GM21381 (cell line): ENCODE measurements around the gene TRIM14.
A peak's percentile ranks its signal among the peaks of the same experiment; 100 is the strongest.

ENCODE experiments used
- ATAC-seq: cut with Tn5 transposase; IDR thresholded peaks from one replicate; pipeline ENCODE4 v1.9.1; 2021; ENCODE audit warnings: mild to moderate bottlenecking, moderate library complexity; ENCODE audit not compliant: unreplicated experiment

TRIM14 gene

DNA sequence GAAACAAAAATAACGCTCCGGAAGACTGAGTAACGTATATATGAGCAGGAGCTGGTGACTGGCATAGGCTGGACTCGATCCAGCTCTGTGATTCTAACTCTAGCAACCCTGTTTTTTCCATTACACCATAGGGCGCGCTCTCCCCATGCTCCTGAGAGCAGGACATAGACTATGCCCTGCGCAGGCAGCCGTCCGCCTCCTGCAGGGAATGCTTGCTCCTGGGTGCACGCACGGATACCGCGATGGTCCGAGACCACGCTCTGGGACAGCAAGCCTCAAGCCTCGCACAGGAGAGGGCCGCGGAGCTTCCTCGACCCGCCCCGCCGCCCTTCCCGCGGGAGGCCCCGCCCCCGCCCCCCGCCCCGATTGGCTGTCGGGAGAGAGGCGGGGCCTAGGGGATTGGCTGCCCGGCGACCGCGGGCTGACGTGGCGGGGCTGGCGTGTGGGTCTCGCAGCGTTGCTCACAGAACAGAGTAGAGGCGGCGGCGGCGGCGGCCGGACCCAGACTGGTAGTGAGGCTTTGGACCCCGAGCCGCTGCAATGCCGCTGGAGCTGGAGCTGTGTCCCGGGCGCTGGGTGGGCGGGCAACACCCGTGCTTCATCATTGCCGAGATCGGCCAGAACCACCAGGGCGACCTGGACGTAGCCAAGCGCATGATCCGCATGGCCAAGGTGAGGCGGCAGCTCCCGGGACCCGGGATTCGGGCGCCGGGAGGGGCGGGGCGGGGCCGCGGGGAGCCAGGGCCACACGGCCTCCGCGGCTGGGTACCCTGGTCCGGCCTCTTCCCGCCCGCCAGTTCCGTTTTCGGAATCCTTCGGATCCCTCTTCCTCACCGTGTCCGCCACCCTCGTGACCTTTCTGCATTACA is 62.5 kb downstream of the TRIM14 start, which contains the start of gene NANS:
Gene NANS, plus strand, starts transcription at position 464 of the 869 bp plus-strand sequence. Its CDS starts 77 bp downstream, at position 541.
- ATAC-seq: peak; percentile 94

DNA sequence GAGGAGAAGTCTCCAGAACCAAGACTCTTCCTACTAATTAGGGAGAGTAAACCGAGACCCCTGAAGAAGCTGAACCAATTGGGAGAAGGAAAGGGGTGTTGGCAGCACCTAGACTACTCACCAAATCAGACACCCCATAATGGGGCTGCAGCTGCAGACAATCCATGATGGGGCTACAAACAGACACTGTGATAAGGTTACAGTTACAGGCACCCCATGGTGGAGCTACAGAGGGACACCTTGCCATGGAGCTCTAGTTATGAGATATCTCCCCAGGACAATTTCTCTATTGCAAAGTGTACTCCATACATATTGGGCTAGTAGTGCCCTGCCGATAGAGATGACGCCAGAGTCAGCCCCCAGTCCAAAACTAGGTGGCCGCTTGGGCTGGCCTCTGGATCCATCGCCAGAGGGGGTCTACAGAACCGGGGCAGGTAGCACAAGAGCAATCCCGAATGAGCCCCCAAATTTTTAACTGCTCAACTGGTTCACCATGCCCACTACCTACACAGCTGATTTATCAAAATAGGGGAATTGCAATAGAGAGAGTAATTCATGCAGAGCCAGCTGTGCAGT is 64.6 kb downstream of the TRIM14 start:
- ATAC-seq: no peak

DNA sequence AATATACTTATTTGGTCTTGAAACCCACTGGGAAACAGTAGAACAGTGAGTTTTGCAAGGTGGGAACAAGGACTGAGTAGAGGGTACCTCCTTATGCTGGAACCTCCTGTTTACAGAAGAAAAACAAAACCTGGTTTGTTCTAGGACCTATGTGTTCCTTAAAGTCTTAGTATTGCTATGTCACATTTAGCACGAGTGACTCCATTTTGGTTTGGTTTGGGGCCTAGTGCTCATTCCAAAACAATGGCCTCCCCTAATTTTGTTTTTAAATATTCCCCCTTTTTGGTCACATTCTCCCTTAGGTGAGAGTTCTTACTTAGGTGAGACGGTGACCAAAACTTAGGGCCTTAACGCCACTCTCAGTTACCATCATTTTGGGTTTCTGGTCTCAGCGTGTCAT is 68.7 kb downstream of the TRIM14 start:
- no peak for ATAC-seq

DNA sequence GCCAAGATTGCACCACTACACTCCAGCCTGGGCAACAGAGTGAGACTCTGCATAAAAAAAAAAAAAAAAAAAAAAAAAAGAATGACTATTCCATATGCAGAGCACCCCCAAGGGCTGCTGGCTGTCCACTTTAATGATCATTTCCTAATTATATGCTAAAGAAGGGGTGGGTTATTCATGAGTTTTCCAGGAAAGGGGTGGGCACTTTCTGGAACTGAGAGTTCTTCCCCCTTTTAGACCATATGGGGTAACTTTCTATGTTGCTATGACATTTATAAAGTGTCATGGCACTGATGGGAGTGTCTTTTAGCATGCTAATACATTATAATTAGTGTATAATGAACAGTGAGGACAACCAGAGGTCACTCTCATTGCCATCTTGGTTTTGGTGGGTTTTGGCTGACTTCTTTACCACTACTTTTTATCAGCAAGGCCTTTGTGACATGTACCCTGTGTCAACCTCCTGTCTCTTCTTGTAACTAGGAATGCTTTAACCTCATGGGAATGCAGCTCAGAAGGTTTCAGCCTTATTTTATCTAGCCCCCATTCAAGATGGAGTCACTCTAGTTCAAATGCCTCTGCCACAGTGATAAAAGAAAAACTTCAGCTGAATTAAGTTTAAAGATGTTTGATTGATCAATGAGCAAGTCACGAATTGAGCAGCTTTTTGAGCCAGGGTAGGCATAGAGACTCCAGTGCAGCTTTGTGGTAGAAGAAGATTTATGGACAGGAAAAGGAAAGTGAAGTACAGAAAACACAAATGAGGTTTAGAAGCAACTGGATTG is 69.5 kb downstream of the TRIM14 start:
- ATAC-seq: no peak

DNA sequence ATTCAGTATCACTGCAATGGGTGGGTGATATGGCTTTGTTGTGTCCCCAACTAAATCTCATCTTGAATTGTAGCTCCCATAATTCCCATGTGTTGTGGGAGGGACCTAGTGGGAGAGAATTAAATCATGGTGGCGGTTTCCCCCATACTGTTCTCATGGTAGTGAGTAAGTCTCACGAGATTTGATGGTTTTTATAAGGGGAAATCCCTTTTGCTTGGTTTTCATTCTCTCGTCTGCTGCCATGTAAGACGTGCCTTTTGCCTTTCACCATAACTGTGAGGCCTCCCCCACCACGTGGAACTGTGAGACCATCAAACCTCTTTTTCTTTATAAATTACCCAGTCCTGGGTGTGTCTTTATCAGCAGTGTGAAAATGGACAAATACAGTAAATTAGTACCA is 72.0 kb downstream of the TRIM14 start:
- ATAC-seq: no peak

DNA sequence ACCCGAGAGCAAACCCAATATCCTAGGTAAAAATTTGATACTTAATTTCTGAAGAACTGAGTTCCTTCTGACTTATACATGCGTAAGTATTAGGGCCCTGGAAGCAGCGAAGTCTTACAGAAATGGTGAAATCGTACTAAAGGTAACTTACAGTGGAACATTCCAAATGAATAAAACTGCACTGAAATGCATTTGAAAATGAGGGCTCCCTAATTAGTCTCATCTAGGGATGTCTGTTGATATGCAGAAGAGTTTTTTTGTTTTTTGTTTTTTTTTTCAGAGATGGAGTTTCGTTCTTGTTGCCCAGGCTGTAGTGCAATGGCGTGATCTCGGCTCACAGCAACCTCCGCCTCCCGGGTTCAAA is 72.9 kb downstream of the TRIM14 start:
- no peak for ATAC-seq

DNA sequence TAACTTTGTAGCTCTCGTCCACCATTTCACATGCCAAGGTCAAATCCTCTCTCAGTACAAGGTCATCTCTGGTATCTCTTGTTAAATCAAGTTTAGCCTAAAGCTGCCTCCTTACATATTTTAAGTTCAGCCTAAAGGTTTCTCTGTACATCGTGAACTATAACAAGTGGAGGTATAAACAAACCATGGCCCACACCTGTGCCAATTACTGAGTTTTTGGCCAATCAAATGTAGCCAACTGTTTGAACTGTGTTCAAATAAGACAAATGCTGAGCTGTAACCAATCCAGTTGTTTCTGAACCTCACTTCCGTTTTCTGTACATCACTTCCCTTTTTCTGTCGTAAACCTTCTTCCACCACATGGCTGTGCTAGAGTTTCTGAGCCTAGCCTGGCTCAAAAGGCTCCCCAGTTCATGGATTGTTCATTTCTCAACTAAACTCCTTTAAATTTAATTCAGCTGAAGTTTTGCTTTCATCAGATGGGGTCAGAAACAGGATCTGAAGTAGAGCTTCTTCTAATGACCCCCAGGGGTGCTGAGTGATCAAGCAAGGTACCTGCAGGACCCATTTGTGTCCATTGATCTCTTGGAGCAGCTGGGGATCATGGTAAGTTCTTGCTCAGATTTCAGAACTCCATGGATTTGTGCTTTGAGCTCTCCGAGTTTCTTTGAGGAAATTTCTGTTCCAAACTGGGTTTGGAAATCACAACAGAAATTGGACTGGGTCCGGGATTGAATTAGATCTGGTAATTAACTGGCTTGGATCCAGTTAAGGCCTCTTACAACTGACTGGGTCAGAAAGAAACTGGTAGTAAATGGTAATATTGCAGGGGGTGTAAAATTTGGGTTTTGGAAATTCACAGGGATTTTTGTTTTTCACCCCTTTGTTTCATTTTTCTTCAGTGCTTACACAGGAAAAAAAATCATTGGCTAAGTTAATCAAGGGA is 73.5 kb downstream of the TRIM14 start:
- peak; percentile 82 for ATAC-seq

DNA sequence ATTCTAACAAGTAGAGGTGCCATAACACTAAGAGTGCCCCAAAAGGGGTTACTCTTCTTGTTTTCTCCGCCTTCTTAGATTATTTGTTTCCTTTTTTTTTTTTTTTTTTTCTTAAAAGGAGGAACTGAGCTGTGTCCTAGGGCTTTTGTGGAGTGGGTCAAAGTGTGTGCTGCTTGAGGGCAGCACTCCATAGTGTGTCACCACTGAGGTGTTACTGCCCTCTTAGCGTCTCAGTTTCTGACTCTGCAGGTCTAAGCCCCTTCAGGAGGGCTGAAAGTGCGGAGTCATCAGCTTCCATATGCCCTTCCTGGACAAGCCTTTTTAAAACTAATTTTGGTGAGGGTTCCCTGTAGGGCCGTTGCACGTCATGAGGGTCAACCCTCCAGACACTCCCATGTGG is 75.1 kb downstream of the TRIM14 start:
- no peak for ATAC-seq

DNA sequence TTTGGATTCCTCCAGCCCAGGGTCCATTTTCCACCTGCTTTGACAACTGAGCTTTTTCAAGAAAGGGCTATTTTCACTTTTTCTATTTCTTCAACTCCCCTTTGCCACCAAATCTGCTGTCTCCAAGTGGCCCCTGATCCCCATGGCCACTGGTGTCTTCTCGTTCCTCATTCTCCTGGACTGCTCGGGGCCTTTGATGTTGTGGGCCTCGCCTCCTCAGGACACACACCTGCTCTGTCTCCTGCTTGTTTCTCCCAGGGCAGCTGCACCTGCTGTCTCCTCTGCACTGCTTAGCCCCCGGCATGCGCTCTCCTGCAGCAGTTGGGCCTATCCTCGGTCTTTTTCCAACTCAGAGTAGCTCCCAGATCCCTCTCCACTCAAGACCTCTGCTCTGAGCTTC is 78.8 kb downstream of the TRIM14 start:
- ATAC-seq: no peak

DNA sequence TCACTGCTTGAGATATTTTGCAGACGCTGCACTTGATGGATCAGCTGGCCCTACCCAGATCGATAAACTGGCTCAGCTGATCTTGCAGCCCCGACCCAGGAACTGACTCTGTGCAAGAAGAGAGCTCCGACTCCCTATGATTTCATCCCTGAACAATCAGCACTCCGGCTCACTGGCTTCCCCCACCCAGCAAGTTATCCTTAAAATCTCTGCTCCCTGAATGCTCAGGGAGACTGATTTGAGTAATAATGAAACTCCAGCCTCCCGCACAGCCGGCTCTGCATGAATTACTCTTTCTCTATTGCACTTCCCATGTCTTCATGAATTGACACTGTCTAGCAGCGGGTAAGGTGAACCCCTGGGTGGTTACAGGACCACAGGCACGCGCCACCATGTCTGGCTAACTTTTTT is 79.4 kb downstream of the TRIM14 start:
- no peak for ATAC-seq

DNA sequence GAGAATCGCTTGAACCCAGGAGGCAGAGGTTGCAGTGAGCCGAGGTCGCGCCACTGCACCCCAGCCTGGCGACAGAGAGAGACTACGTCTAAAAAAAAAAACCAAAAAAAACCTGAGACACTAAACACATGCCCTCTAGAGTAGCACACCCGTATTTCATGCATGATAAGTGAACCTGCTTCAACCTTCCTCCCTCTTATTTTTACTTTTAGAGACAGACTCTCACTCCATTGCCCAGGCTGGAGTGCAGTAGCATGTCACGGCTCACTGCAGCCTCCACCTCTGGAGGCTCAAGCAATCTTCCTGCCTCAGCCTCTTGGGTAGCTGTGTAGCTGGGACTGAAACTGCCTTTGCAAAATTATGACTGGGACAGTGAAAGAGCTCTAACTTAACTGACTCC is 80.1 kb downstream of the TRIM14 start:
- no peak for ATAC-seq

DNA sequence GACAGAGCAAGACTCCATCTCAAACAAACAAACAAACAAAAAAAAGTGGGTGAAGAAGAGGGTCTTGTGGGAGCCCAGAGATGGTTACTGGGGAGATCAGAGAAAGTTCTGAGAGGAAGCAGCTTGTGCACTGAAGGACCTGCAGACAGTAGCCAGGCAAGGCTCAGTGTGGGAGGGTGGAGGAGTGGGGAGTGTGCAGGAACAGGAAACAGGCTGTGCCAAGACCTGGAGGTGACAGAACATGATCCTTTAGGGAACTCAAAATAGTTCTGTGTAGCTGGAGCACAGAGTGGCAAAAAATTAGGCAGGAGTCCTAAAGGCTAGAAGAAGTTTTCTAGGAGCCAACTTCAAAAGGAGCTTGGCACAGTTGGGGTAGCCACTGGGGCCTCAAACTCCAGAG is 81.7 kb downstream of the TRIM14 start:
- no peak for ATAC-seq

DNA sequence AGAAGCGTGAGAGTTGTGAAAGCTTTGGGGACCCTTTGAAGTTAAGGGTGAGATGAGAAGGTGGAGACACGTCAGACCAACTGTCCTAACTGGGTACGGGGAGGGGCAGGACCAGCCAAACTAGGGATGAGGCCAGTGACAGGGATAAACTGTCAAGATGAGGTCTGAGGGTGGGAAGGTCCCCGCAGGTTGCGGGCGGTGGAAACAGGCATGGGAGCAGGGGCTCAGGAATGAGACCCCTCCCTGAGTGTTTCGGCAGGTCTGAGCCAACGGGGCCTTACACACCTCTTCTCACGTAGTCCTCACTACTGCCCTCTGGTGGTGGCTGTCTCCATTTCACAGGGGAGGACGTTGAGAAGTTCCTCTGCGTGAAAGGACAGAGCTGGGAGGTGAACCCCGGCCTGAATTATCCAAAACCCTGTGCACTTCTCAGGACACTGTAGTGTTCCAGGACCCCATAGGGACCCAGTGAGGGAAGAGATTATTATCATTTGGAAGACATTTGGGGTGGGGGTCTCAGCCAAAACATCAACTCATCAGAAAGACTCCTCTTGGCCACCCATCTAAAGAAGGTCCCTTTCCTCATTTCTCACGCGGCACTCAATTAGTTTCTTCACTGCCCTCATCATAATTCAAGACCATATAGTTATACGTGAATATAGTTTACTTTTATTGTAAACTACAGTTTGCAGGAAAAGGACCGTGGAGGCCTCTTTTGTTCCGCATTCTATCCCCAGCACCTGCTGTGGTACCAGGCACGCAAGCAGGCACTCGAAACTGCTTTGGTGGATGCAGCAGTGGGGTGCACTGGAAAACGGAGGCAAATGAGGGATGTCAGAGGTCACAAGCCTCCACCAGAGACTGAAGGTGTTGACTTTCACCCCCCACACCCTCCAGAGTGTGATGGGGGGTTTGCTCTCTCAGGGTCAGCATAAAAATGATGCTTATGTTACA is 84.2 kb downstream of the TRIM14 start:
- ATAC-seq: peak; percentile 41

DNA sequence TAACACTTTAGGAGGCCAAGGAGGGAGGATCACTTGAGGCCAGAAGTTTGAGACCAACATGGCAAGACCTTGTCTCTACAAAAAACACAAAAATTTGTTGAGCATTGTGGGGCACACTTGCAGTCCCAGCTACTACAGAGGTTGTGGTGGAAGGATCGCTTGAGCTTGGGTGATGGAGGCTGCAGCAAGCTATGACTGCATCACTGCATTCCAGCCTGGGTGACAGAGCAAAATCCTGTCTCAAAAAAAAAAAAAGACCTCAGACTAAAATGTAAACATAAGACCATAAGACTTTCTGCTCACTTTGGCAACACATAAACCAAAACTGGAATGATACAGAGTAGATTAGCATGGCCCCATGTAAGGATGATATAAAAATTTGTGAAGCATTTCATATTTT is 87.1 kb downstream of the TRIM14 start:
- ATAC-seq: no peak

DNA sequence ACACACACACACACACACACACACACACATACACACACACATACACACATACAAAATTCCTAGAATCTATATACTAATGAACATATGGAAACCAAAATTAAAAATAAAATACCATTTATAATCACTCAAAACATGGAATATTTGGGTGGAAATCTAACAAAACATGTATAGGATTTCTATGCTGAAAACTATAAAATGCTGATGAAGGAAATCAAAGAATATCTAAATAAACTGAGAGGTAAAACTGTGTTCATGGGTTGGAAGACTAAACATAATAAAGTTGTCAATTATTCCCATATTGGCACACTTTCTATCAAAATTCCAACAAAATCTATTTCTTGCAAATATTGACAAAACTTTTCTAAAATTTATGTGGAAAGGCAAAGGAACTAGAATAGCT is 87.9 kb downstream of the TRIM14 start:
- no peak for ATAC-seq

DNA sequence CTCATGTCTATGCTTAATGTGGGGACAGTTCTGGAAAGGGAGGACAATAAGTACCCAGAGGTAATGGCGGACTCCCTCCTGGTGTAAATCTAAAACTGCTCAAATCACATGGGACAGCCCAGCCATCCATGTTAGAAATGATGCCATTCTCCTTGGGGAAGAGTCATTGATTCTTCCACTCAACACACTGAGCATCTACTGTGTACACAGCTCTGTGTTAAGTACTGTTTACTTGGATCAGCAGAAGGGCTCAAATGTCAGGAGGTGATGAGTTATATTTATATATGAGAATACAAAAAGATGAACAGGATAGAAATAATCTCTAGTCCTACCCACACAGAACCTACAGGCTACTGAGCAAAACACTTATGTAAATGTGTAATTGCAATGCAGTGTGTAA is 94.3 kb downstream of the TRIM14 start:
- ATAC-seq: no peak

DNA sequence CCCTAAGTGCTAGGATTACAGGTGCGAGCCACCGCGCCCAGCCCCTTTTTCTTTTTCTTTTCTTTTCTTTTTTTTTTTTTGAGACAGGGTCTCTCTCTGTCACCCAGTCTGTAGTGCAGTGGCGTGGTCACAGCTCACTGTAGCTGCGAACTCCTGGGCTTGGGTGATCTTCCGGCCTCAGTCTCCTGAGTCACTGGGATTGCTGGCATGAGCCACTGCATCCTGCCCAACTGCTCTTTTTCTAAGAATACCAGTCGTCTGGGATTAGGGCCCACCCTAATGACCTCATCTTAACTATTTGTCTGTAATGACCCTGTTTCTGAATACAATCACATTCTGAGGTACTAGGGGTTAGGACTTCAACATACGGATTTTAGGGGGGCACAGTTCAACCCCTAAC is 96.6 kb downstream of the TRIM14 start:
- ATAC-seq: no peak

DNA sequence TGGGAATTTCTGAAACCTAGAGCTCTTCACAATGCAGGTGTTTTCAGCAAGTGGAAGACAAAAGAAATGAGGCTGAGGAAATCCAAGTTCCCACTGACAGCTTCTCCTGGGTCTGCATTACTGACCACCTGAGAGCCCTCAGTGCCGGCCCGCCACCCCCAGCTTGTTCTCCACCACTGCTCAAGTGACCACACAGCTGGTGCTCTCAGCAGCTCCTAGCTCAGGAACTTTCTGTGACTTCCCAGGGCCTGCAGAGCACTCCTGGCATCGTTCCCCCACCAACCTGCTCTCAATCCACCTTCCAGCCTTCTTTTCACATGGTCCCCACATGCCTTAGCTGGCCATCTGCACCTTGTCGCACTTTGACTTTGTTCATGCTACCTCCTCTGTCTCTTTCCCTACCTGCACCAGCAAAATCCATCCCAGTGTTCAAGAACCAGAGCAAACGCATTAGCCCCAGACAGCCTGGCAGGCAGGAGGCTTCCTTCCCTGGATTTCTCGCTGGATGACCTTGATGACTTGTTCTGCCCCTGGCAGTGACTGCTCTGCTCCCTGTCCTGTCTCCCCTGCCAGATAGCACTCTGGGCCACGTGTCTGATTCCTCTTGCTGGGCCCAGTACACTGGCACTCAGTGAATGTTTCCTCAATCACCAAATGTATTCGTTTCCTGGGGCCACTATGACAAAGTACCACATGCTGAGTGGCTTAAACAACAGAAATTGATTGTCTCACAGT is 97.5 kb downstream of the TRIM14 start:
- no peak for ATAC-seq
